HCT116 (cell line): ENCODE data around the gene EDDM3A. TPM values are rescaled to one million over a fixed set of nuclear protein-coding genes. Genes with fewer than 3 reads are reported as not detected.

Experiments used
- ATAC-seq: fragments of 200-7000 bp; cut with Tn5 transposase; 2 replicates; pipeline ENCODE4 v1.9.1; 2020; ENCODE audit warnings: mild to moderate bottlenecking, moderate library complexity
- BruUV-seq: library from RNA; stranded (reverse); fragments of 400-500 nt; replicated peaks from 2 replicates; lab custom pipeline; 2021; lab: Mats Ljungman, UMichigan
- CTCF ChIA-PET: fragments of 300-600 bp; sonication (Branson Sonifier 250); formaldehyde crosslinking; loops from one replicate; lab custom pipeline; 2021; ENCODE audit warnings: antibody characterized with exemption; lab: Charles Lee
- POLR2A ChIA-PET: fragments of 300-600, 350-600 bp; sonication (Branson Sonifier 250); formaldehyde crosslinking; loops from one replicate; lab custom pipeline; 2021; ENCODE audit warnings: antibody characterized with exemption; lab: Charles Lee
- RAD21 ChIA-PET, 2 experiments: fragments of 300-600 bp; sonication (Branson Sonifier 250); formaldehyde crosslinking; loops; one replicate each; lab custom pipeline; 2023; ENCODE audit warnings: low total read pairs in 2 of 2; ENCODE audit not compliant: uncharacterized antibody in 2 of 2, unreplicated experiment in 2 of 2, low non-redundant PET in 1 of 2; lab: Charles Lee
- DNase-seq: peaks from one replicate; pipeline ENCODE4 v3.0.0-alpha.2; 2010; ENCODE audit warnings: low read depth, low spot score
- H2AFZ ChIP-seq: fragments of 200-600 bp; shearing (Covaris generic), sonication (generic); 2 replicates; pipeline ENCODE4 v1.6.1; 2017; ENCODE audit warnings: low read depth, mixed run types, mixed read lengths, antibody characterized with exemption, low read length; ENCODE audit not compliant: poor library complexity, severe bottlenecking
- H3K27ac ChIP-seq: 2 replicates; pipeline ENCODE4 v1.5.1; 2012; ENCODE audit warnings: low read depth, low read length
- H3K27me3 ChIP-seq: fragments of 200-600 bp; sonication (generic); 2 replicates; pipeline ENCODE4 v1.6.1; 2016; ENCODE audit warnings: mixed run types, low read length, mixed read lengths; ENCODE audit not compliant: insufficient read depth
- H3K36me3 ChIP-seq, 2 experiments: fragments of 200-500 bp in 1 of 2; fragments of 200-600 bp in 1 of 2; sonication (Bioruptor generic) in 1 of 2; sonication (generic) in 1 of 2; 2 replicates each; pipeline versions ENCODE4 v1.5.1 to v1.6.1; 2014 to 2016; ENCODE audit warnings: low read length in 2 of 2, inconsistent platforms in 1 of 2, mixed read lengths in 1 of 2, mixed run types in 1 of 2; ENCODE audit not compliant: insufficient read depth in 2 of 2, control insufficient read depth in 1 of 2
- H3K4me1 ChIP-seq, 2 experiments: fragments of 200-600 bp in 1 of 2; sonication (generic) in 1 of 2; 2 replicates each; pipeline versions ENCODE4 v1.5.1 to v1.6.1; 2012 to 2017; ENCODE audit warnings: low read length in 2 of 2, inconsistent platforms in 1 of 2, mild to moderate bottlenecking in 1 of 2, mixed read lengths in 1 of 2, mixed run types in 1 of 2, moderate library complexity in 1 of 2; ENCODE audit not compliant: insufficient read depth in 2 of 2, control insufficient read depth in 1 of 2
- H3K4me2 ChIP-seq: fragments of 200-600 bp; sonication (generic); 2 replicates; pipeline ENCODE4 v1.6.1; 2017; ENCODE audit warnings: mixed run types, low read length, mixed read lengths
- H3K4me3 ChIP-seq, 2 experiments: fragments of 200-600 bp in 1 of 2; sonication (generic) in 1 of 2; replicated peaks in 1 of 2; 2 replicates each; pipeline ENCODE4 v1.5.1; 2011 to 2016; ENCODE audit warnings: low read length in 2 of 2, control low read depth in 1 of 2, low read depth in 1 of 2, mild to moderate bottlenecking in 1 of 2, mixed read lengths in 1 of 2, mixed run types in 1 of 2
- H3K79me2 ChIP-seq: fragments of 200-600 bp; sonication (generic); 2 replicates; pipeline ENCODE4 v1.6.1; 2017; ENCODE audit warnings: mild to moderate bottlenecking, mixed run types, low read length, moderate library complexity, mixed read lengths; ENCODE audit not compliant: insufficient read depth
- H3K9ac ChIP-seq: fragments of 200-600 bp; sonication (generic); 2 replicates; pipeline ENCODE4 v1.6.1; 2016; ENCODE audit warnings: low read length, mixed read lengths
- H3K9me2 ChIP-seq: fragments of 200-600 bp; sonication (generic), shearing (Covaris generic); 2 replicates; pipeline ENCODE4 v1.6.1; 2017; ENCODE audit warnings: mixed run types, mild to moderate bottlenecking, moderate library complexity; ENCODE audit not compliant: insufficient read depth
- H3K9me3 ChIP-seq, 2 experiments: fragments of 200-500 bp in 1 of 2; fragments of 200-600 bp in 1 of 2; sonication (Bioruptor generic) in 1 of 2; sonication (generic) in 1 of 2; 2 replicates each; pipeline ENCODE4 v1.6.1; 2014 to 2017; ENCODE audit warnings: low read length in 2 of 2, mixed read lengths in 2 of 2, inconsistent platforms in 1 of 2, low read depth in 1 of 2, mild to moderate bottlenecking in 1 of 2, mixed run types in 1 of 2, moderate library complexity in 1 of 2; ENCODE audit not compliant: control insufficient read depth in 1 of 2, insufficient read depth in 1 of 2
- H4K20me1 ChIP-seq: fragments of 200-600 bp; sonication (generic), shearing (Covaris generic); 2 replicates; pipeline ENCODE4 v1.6.1; 2017; ENCODE audit warnings: mixed run types, mild to moderate bottlenecking, moderate library complexity; ENCODE audit not compliant: insufficient read depth
- CTCF ChIP-seq, 3 experiments: fragments of 200-600 bp in 1 of 3; sonication (generic) in 1 of 3; IDR thresholded peaks in 2 of 3; conservative IDR thresholded peaks in 1 of 3; 2 replicates each; pipeline ENCODE4 v1.5.1; 2012 to 2017; ENCODE audit warnings: low read depth in 2 of 3, low read length in 2 of 3, antibody characterized with exemption in 1 of 3, borderline replicate concordance in 1 of 3, control low read depth in 1 of 3, mild to moderate bottlenecking in 1 of 3, mixed read lengths in 1 of 3, mixed run types in 1 of 3, moderate library complexity in 1 of 3; ENCODE audit not compliant: insufficient read depth in 1 of 3
- EGR1 ChIP-seq: IDR thresholded peaks from 2 replicates; pipeline ENCODE4 v1.6.1; 2012; ENCODE audit warnings: low read depth
- EZH2 ChIP-seq: fragments of 200-600 bp; sonication (generic); IDR thresholded peaks from 2 replicates; pipeline ENCODE4 v1.6.1; 2017; ENCODE audit warnings: antibody characterized with exemption, mixed run types
- EZH2phosphoT487 ChIP-seq: fragments of 200-600 bp; IDR thresholded peaks from 2 replicates; pipeline ENCODE4 v1.6.1; 2018; ENCODE audit warnings: antibody characterized with exemption, borderline replicate concordance
- FOSL1 ChIP-seq: IDR thresholded peaks from 2 replicates; pipeline ENCODE4 v1.6.1; 2012; ENCODE audit warnings: low read depth
- MAX ChIP-seq: IDR thresholded peaks from 2 replicates; pipeline ENCODE4 v1.6.1; 2012
- POLR2AphosphoS5 ChIP-seq: IDR thresholded peaks from 2 replicates; pipeline ENCODE4 v1.6.1; 2011; ENCODE audit warnings: mild to moderate bottlenecking, low read depth, low read length, moderate library complexity
- RAD21 ChIP-seq: IDR thresholded peaks from 2 replicates; pipeline ENCODE4 v1.6.1; 2012; ENCODE audit warnings: low read depth, mild to moderate bottlenecking
- REST ChIP-seq: IDR thresholded peaks from 2 replicates; pipeline ENCODE4 v1.6.1; 2012; ENCODE audit warnings: low read depth
- SIN3A ChIP-seq: IDR thresholded peaks from 2 replicates; pipeline ENCODE4 v1.6.1; 2012; ENCODE audit warnings: low read depth
- SRF ChIP-seq: IDR thresholded peaks from 2 replicates; pipeline ENCODE4 v1.6.1; 2012; ENCODE audit warnings: low read depth
- TCF7L2 ChIP-seq: IDR thresholded peaks from 2 replicates; pipeline ENCODE4 v1.7.0; 2011; ENCODE audit warnings: borderline replicate concordance, inconsistent platforms; ENCODE audit not compliant: insufficient read depth, insufficient read length; ENCODE audit errors: extremely low read depth
- YY1 ChIP-seq: IDR thresholded peaks from 2 replicates; pipeline ENCODE4 v1.6.1; 2011; ENCODE audit warnings: low read length, low read depth, moderate library complexity, mild to moderate bottlenecking; ENCODE audit not compliant: insufficient replicate concordance; ENCODE audit errors: extremely low read depth
- ZNF274 ChIP-seq: fragments of 200-500 bp; sonication (Bioruptor generic); IDR thresholded peaks from 2 replicates; pipeline ENCODE4 v1.6.1; 2014; ENCODE audit warnings: mild to moderate bottlenecking, low read depth, low read length, inconsistent platforms
- intact Hi-C: fragments of 100-400 bp; cut with micrococcal nuclease; formaldehyde crosslinking; loops from 2 replicates; pipeline ENCODE4 v1.10.0; 2022
- total RNA-seq: library from RNA; stranded (reverse); gene quantifications from one replicate; pipeline ENCODE4 v1.2.1, GENCODE V29; 2021; ENCODE audit not compliant: unreplicated experiment
- TF ChIP-seq, protein P1 (sequence below): IDR thresholded peaks from 2 replicates; pipeline ENCODE4 v1.6.1; 2012
- TF ChIP-seq, protein P2 (sequence below): IDR thresholded peaks from 2 replicates; pipeline ENCODE4 v1.6.1; 2011; ENCODE audit warnings: mild to moderate bottlenecking, low read length, moderate library complexity; ENCODE audit not compliant: insufficient replicate concordance; ENCODE audit errors: extremely low read depth

Gene EDDM3A
- total RNA-seq, 1 experiment from 2014 or later: not detected

DNA sequence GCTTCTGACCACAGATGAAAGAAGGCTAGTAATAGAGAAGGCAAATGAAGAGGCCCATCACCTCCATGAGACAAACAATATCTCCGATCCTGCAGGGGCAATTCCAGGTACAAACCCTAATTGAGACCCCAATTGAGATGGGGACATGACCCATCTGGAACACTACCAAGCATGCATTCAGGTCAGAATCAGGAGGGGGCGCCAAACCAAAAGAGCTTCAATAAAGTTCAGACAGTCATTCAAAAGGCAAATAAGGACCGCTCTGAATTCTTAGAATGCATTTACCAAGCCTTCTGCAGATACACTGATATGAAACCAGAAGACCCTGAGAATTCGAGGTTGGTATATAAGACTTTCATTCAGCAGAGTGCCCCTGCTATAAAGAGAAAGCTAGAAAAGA lies 12.3 kb downstream of the EDDM3A start:
- ChIA-PET RAD21 (no interaction called here), CTCF (interaction anchor here (0.8 to 1.2 kb wide), 3 partner anchors 10 to 99 kb away, joined by 3 to 4 read pairs (median 3); no protein-coding TSS in a partner anchor), POLR2A (no interaction called here)
- H3K36me3 ChIP-seq: no peaks in the 10 kb centered on the region
- no peak for DNase-seq
- no peak overlapping the region for H3K4me2 ChIP-seq
- intact Hi-C loops: no loop called here
- H3K27ac ChIP-seq: no peak overlapping the region
- no peak overlapping the region for H3K9ac ChIP-seq
- no TSS peak for BruUV-seq
- H3K4me3 ChIP-seq: no peak overlapping the region
- H3K9me2 ChIP-seq: no peaks in the 10 kb centered on the region
- TF ChIP-seq TCF7L2: no peak
- no peak for TF ChIP-seq MAX
- no peak for TF ChIP-seq REST
- no peak for TF ChIP-seq EGR1
- TF ChIP-seq, protein P1, sequence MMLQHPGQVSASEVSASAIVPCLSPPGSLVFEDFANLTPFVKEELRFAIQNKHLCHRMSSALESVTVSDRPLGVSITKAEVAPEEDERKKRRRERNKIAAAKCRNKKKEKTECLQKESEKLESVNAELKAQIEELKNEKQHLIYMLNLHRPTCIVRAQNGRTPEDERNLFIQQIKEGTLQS: no peak
- TF ChIP-seq SRF: no peak
- peak; percentile 37; the same call in 1 of the 2 replicates for TF ChIP-seq RAD21
- TF ChIP-seq CTCF (IDR thresholded peaks at IDR 0.05 in 2 of 3, conservative IDR thresholded peaks at IDR 0.05 in 1 of 3; ENCODE audit: borderline replicate concordance in 1 of 3, insufficient read depth in 1 of 3, low read depth in 2 of 3, low read length in 2 of 3): peak; percentile 12 to 47 (median 41); a peak in 4 of 6 replicates
- no peak for TF ChIP-seq FOSL1
- no peak for TF ChIP-seq EZH2phosphoT487
- TF ChIP-seq POLR2AphosphoS5: no peak
- no peak for TF ChIP-seq YY1
- TF ChIP-seq, protein P2, sequence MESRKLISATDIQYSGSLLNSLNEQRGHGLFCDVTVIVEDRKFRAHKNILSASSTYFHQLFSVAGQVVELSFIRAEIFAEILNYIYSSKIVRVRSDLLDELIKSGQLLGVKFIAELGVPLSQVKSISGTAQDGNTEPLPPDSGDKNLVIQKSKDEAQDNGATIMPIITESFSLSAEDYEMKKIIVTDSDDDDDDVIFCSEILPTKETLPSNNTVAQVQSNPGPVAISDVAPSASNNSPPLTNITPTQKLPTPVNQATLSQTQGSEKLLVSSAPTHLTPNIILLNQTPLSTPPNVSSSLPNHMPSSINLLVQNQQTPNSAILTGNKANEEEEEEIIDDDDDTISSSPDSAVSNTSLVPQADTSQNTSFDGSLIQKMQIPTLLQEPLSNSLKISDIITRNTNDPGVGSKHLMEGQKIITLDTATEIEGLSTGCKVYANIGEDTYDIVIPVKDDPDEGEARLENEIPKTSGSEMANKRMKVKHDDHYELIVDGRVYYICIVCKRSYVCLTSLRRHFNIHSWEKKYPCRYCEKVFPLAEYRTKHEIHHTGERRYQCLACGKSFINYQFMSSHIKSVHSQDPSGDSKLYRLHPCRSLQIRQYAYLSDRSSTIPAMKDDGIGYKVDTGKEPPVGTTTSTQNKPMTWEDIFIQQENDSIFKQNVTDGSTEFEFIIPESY: no peak
- TF ChIP-seq ZNF274: no peak
- TF ChIP-seq EZH2: no peak
- TF ChIP-seq SIN3A: no peak
- H3K27me3 ChIP-seq: no peaks in the 10 kb centered on the region
- no peaks in the 10 kb centered on the region for H3K4me1 ChIP-seq
- H3K79me2 ChIP-seq: no peaks in the 10 kb centered on the region
- peaks cover under 1 to 3% of the 10 kb centered on the region in 2 experiments; a peak in 3 of 4 replicates for H3K9me3 ChIP-seq
- no peaks in the 10 kb centered on the region for H4K20me1 ChIP-seq
- H2AFZ ChIP-seq: no peak overlapping the region
- ATAC-seq: no peak
